ENCODE results near the gene SCIN.

The SCIN gene

DNA sequence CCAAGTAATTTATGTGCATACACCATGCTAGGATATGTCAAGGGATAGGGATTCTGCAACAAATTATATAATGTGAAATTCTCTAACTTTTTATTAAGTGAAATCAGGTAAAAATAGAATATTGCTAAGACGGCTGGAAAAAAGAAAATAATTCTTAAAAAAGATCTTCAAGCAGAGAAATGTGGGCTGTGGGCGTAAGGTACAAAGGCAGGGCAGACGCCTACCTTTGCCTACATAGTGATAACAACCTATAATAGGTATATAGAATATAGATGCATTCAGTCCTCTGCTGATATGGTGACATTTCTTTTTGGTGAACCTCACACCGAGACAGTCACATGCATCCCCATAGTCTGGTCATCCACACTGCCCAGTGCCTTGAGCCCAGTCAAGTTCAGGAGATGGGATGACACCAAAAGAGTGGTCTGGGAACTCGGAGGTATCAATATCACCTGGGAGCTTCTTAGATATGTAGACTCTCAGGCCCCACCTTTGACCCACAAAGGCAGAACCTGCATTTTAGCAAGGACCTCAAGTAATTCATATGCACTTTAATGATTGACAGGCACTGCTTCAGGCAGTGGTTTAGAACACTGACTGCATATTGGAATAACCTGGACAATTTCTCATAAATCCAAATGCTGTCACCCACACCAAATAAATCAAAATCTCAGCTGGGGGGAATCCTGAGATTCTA lies 59.4 kb downstream of the SCIN start:
- no CpG with 5 or more reads among the region's 5 CpGs for WGBS (ENCODE audit: extremely low coverage, insufficient coverage, insufficient read length)
- H4K8ac ChIP-seq (ENCODE audit: low read depth, low read length): no peak overlapping the region
- no peak overlapping the region for H4K91ac ChIP-seq (ENCODE audit: low read depth, low read length)
- H2AFZ ChIP-seq (ENCODE audit: insufficient read depth, low read length, poor library complexity): no peak overlapping the region
- no peak overlapping the region for H4K12ac ChIP-seq (ENCODE audit: low read depth, low read length)
- no peak overlapping the region for H3K27ac ChIP-seq (ENCODE audit: low read depth, low read length)
- no peak overlapping the region for H3K23ac ChIP-seq (ENCODE audit: low read length)
- no peak overlapping the region for H3K18ac ChIP-seq (ENCODE audit: low read length)
- no peak overlapping the region for H2BK12ac ChIP-seq (ENCODE audit: low read length)
- H3K9ac ChIP-seq (ENCODE audit: low read length): no peak overlapping the region
- no peak overlapping the region for H3K4me3 ChIP-seq (ENCODE audit: low read depth, low read length)
- H3K9me3 ChIP-seq (ENCODE audit: insufficient read depth, low read depth, low read length): no peaks in the 10 kb centered on the region
- no peaks in the 10 kb centered on the region for H3K79me2 ChIP-seq (ENCODE audit: control insufficient read depth, insufficient read depth, low read length, poor library complexity)
- H3K4ac ChIP-seq (ENCODE audit: low read depth, low read length): no peak overlapping the region
- no peak overlapping the region for H2BK120ac ChIP-seq (ENCODE audit: insufficient read depth, low read length, poor library complexity)
- peaks cover 0 to 2% of the 10 kb centered on the region in 2 experiments for H3K36me3 ChIP-seq (ENCODE audit: control insufficient read depth in 1 of 2, insufficient read depth in 2 of 2, low read length in 2 of 2)
- no peak overlapping the region for H3K14ac ChIP-seq (ENCODE audit: low read length)
- H2AK5ac ChIP-seq (ENCODE audit: low read length): no peak overlapping the region
- H2BK5ac ChIP-seq (ENCODE audit: low read depth, low read length, poor library complexity): no peak overlapping the region
- H3K4me1 ChIP-seq (ENCODE audit: control insufficient read depth in 1 of 2, insufficient read depth in 2 of 2, low read length in 2 of 2): no peaks in the 10 kb centered on the region
- no peak overlapping the region for H3K4me2 ChIP-seq (ENCODE audit: low read length)
- H3K79me1 ChIP-seq (ENCODE audit: low read length): no peaks in the 10 kb centered on the region
- H3K27me3 ChIP-seq (ENCODE audit: insufficient read depth, low read length): no peaks in the 10 kb centered on the region
- DNase-seq: no peak

DNA sequence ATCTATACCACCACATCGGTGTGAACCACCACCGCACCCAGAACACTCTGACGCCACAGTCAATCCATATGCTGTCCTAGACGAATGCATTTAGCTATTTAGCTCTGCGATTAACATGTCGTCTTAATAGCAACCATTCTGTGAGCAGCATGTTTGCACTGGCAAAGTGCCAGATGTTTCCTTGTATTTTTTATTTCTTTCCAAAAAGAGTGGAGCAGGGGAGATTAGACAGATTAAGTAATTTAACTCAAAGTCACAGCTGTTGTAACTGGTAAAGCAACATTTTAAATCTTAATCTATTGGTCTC lies 59.9 kb downstream of the SCIN start:
- Histone ChIP-seq H3K14ac (ENCODE audit: low read length) (no peak overlapping the region), H3K4me3 (ENCODE audit: low read depth, low read length) (no peak overlapping the region), H3K79me1 (ENCODE audit: low read length) (no peaks in the 10 kb centered on the region), H3K18ac (ENCODE audit: low read length) (no peak overlapping the region), H3K9ac (ENCODE audit: low read length) (no peak overlapping the region), H3K27me3 (ENCODE audit: insufficient read depth, low read length) (no peaks in the 10 kb centered on the region), H3K36me3 (ENCODE audit: control insufficient read depth in 1 of 2, insufficient read depth in 2 of 2, low read length in 2 of 2) (peaks cover 0 to 2% of the 10 kb centered on the region in 2 experiments), H4K91ac (ENCODE audit: low read depth, low read length) (no peak overlapping the region), H3K23ac (ENCODE audit: low read length) (no peak overlapping the region), H4K8ac (ENCODE audit: low read depth, low read length) (no peak overlapping the region), H3K4me2 (ENCODE audit: low read length) (no peak overlapping the region), H3K4me1 (ENCODE audit: control insufficient read depth in 1 of 2, insufficient read depth in 2 of 2, low read length in 2 of 2) (no peaks in the 10 kb centered on the region), H2BK5ac (ENCODE audit: low read depth, low read length, poor library complexity) (no peak overlapping the region), H3K9me3 (ENCODE audit: insufficient read depth, low read depth, low read length) (no peaks in the 10 kb centered on the region), H2AK5ac (ENCODE audit: low read length) (no peak overlapping the region), H2AFZ (ENCODE audit: insufficient read depth, low read length, poor library complexity) (no peak overlapping the region), H3K4ac (ENCODE audit: low read depth, low read length) (no peak overlapping the region), H3K27ac (ENCODE audit: low read depth, low read length) (no peak overlapping the region), H2BK12ac (ENCODE audit: low read length) (no peak overlapping the region), H3K79me2 (ENCODE audit: control insufficient read depth, insufficient read depth, low read length, poor library complexity) (no peaks in the 10 kb centered on the region), H4K12ac (ENCODE audit: low read depth, low read length) (no peak overlapping the region), H2BK120ac (ENCODE audit: insufficient read depth, low read length, poor library complexity) (no peak overlapping the region)
- no CpG with 5 or more reads among the region's 6 CpGs for WGBS (ENCODE audit: extremely low coverage, insufficient coverage, insufficient read length)
- DNase-seq: no peak

DNA sequence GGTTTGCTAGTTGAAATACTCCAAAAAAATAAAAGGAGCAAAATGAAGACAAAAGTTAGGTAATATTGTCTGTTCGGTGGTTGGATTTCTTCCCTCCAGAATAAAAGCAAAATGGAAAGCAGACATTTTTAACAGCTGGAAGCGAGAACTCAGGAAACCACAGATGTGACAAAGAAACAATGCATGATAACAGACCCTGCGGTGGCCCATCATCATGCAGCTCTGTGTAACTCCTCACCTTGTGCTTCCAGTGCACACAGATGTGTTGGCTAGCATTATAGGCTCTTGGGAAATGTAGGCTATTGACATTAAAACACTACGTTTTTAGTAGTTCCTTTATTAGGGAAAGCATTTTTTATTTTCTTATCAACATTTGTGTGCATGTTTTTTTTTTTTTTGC lies 63.1 kb downstream of the SCIN start:
- Histone ChIP-seq H3K18ac (ENCODE audit: low read length) (no peak overlapping the region), H3K27me3 (ENCODE audit: insufficient read depth, low read length) (no peaks in the 10 kb centered on the region)

DNA sequence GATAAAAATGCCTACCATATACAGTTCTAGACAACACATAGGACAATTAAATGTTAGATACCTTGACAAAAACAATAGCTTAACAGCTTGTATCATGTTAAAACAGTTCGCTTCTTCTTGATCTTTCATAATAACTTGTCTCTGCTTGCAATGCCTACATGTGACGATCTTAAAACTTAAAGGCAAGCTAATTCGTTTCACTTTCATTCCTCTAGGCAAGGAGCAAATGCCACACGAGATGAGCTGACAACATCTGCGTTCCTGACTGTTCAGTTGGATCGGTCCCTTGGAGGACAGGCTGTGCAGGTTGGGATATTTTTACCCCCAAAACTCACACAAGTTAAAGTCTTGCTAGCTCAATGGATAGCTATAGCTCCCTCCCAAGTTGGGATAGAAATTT lies 65.3 kb downstream of the SCIN start:
- Histone ChIP-seq H4K91ac (ENCODE audit: low read depth, low read length) (no peak overlapping the region), H2AK5ac (ENCODE audit: low read length) (no peak overlapping the region), H3K4me1 (ENCODE audit: control insufficient read depth in 1 of 2, insufficient read depth in 2 of 2, low read length in 2 of 2) (no peaks in the 10 kb centered on the region), H2BK120ac (ENCODE audit: insufficient read depth, low read length, poor library complexity) (no peak overlapping the region), H4K8ac (ENCODE audit: low read depth, low read length) (no peak overlapping the region), H3K9me3 (ENCODE audit: insufficient read depth, low read depth, low read length) (no peaks in the 10 kb centered on the region), H3K23ac (ENCODE audit: low read length) (no peak overlapping the region), H3K14ac (ENCODE audit: low read length) (no peak overlapping the region), H3K4me2 (ENCODE audit: low read length) (no peak overlapping the region), H3K4me3 (ENCODE audit: low read depth, low read length) (no peak overlapping the region), H3K36me3 (ENCODE audit: control insufficient read depth in 1 of 2, insufficient read depth in 2 of 2, low read length in 2 of 2) (no peaks in the 10 kb centered on the region), H3K79me2 (ENCODE audit: control insufficient read depth, insufficient read depth, low read length, poor library complexity) (no peaks in the 10 kb centered on the region), H3K27me3 (ENCODE audit: insufficient read depth, low read length) (no peaks in the 10 kb centered on the region), H2BK12ac (ENCODE audit: low read length) (no peak overlapping the region), H3K27ac (ENCODE audit: low read depth, low read length) (no peak overlapping the region), H3K79me1 (ENCODE audit: low read length) (no peaks in the 10 kb centered on the region), H4K12ac (ENCODE audit: low read depth, low read length) (no peak overlapping the region), H3K18ac (ENCODE audit: low read length) (no peak overlapping the region), H2AFZ (ENCODE audit: insufficient read depth, low read length, poor library complexity) (no peak overlapping the region), H3K9ac (ENCODE audit: low read length) (no peak overlapping the region), H3K4ac (ENCODE audit: low read depth, low read length) (no peak overlapping the region), H2BK5ac (ENCODE audit: low read depth, low read length, poor library complexity) (no peak overlapping the region)
- peak; percentile 22 to 61 for DNase-seq
- no CpG with 5 or more reads among the region's 6 CpGs for WGBS (ENCODE audit: extremely low coverage, insufficient coverage, insufficient read length)

More for the DNA sequence above, 63.1 kb downstream of the SCIN start:
- no peak overlapping the region for H2BK5ac ChIP-seq (ENCODE audit: low read depth, low read length, poor library complexity)
- no peak overlapping the region for H3K4ac ChIP-seq (ENCODE audit: low read depth, low read length)
- H3K9ac ChIP-seq (ENCODE audit: low read length): no peak overlapping the region
- H3K4me1 ChIP-seq (ENCODE audit: control insufficient read depth in 1 of 2, insufficient read depth in 2 of 2, low read length in 2 of 2): no peaks in the 10 kb centered on the region
- H2AK5ac ChIP-seq (ENCODE audit: low read length): no peak overlapping the region
- no peak overlapping the region for H4K8ac ChIP-seq (ENCODE audit: low read depth, low read length)
- no peak overlapping the region for H3K4me3 ChIP-seq (ENCODE audit: low read depth, low read length)
- H3K36me3 ChIP-seq (ENCODE audit: control insufficient read depth in 1 of 2, insufficient read depth in 2 of 2, low read length in 2 of 2): no peaks in the 10 kb centered on the region
- H2BK120ac ChIP-seq (ENCODE audit: insufficient read depth, low read length, poor library complexity): no peak overlapping the region
- H3K79me2 ChIP-seq (ENCODE audit: control insufficient read depth, insufficient read depth, low read length, poor library complexity): no peaks in the 10 kb centered on the region
- no peak overlapping the region for H3K4me2 ChIP-seq (ENCODE audit: low read length)
- WGBS (ENCODE audit: extremely low coverage, insufficient coverage, insufficient read length): no CpG with 5 or more reads among the region's 4 CpGs
- no peak for DNase-seq
- H2AFZ ChIP-seq (ENCODE audit: insufficient read depth, low read length, poor library complexity): no peak overlapping the region
- no peak overlapping the region for H3K23ac ChIP-seq (ENCODE audit: low read length)
- no peak overlapping the region for H2BK12ac ChIP-seq (ENCODE audit: low read length)
- no peak overlapping the region for H4K12ac ChIP-seq (ENCODE audit: low read depth, low read length)
- no peak overlapping the region for H3K27ac ChIP-seq (ENCODE audit: low read depth, low read length)
- H3K14ac ChIP-seq (ENCODE audit: low read length): no peak overlapping the region
- no peaks in the 10 kb centered on the region for H3K79me1 ChIP-seq (ENCODE audit: low read length)
- no peak overlapping the region for H4K91ac ChIP-seq (ENCODE audit: low read depth, low read length)
- H3K9me3 ChIP-seq (ENCODE audit: insufficient read depth, low read depth, low read length): no peaks in the 10 kb centered on the region

All from trophoblast cell (in vitro differentiated cells and primary cell).